HG02973 (cell line): ENCODE data around the gene SLC9A8.

Experiments used
- ATAC-seq: cut with Tn5 transposase; IDR thresholded peaks from one replicate; pipeline ENCODE4 v1.9.1; 2021; ENCODE audit warnings: moderate library complexity; ENCODE audit not compliant: unreplicated experiment

The SLC9A8 gene

GRCh38 chr20:49913399-49914047, 100.9 kb downstream of the SLC9A8 start:
- ATAC-seq: no peak

DNA sequence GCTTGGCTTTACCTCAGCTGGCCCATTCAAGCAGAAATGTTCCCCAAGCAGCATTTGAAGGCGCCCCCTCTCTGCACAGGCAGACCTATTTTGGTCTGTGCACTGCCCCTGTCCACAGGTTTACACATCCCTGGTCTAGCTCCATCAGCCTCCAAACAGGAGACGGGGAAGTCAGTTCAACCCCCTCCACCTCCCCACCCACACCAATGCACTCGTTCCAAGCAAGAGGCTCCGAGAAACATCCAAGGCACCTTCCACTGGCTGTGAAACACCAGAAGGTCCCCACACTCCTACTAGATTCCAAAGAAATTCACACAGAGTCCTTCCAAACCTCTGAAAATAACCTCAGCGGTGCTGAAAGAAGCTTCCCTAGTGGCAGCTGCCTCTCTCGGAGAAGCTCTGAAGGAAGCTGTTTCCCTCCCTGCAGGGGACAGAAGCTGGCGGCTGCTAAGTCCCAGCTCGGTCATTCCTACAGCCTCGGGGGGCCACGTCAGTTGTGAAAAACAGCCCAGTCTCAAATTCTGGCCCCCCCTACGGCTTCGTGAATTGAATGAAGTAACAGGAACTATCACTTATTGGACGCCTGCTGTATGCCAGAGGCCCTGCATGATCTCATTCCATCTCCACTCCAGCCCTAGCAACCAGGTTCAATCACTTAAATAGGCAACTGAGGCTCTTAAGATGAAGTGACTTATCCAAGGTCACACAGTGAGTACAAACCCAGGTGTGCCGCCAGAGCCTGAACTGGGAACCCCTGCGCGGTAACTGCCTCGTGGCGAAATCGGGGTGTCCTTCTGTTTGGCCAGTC, 101.9 kb downstream of the SLC9A8 start:
- ATAC-seq: no peak

GRCh38 chr20:49915118-49915379, 102.4 kb downstream of the SLC9A8 start:
- ATAC-seq: peak; percentile 11

DNA sequence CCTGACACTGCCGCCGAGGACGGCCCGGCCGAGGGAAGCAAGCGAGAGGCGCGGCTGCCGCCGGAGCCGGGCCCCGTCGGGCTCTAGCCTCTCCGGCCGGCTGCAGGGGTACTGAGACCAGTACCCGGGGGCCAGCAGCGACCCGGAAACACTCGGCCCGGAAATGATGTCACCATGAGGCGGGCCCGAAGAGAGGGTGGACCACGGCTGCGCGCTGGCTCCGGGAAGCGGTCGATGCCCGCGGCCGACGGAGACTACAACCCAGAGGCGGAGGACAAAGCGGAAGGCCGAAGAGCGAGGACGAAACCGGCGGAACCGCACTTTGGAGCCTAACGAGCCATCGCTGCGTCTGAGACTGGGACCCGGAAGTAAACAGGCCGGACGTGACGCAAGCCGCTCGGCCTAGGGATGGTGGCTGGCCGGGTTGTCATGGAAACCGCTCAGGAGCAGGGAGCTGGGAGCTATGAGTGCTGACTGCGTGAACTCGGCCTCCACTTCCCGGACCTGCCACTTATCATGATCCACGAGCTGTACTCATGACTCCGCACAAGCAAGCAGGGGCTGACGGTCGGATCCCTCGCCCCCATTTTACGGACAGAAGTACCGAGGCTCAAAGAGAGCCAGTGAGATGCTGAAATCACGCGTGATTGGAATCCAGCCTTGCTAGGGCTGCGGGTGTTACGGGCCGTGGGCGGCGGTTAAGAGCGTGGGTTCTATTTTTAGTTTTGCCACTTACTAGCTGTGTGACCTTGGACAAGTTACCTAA, 102.9 kb downstream of the SLC9A8 start, which contains the start of gene SPATA2:
Gene SPATA2, minus strand, starts transcription at position 150 of the 766 bp plus-strand sequence. CDS start 7,039 bp downstream, outside the sequence.
- ATAC-seq: peak; percentile 73

- no peak for ATAC-seq
These were observed 103.7 kb downstream of the SLC9A8 start for GRCh38 chr20:49916146-49917002.

- no peak for ATAC-seq
These were observed 105.8 kb downstream of the SLC9A8 start for GRCh38 chr20:49918446-49918845.

DNA sequence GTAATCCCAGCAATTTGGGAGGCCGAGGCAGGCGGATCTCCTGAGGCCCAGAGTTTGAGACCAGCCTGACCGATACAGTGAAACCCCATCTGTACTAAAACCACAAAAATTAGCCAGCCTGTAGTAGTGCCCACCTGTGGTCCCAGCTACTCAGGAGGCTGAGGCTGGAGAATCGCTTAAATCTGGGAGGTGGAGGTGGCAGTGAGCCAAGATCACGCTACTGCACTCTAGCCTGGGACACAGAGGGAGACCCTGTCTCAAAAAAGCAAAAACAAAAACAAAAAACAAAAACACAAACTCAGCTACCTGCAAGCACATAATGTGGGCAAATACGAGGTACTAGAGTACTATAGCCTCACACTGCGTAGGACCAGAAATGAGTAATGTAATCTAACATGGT, 106.4 kb downstream of the SLC9A8 start:
- no peak for ATAC-seq

DNA sequence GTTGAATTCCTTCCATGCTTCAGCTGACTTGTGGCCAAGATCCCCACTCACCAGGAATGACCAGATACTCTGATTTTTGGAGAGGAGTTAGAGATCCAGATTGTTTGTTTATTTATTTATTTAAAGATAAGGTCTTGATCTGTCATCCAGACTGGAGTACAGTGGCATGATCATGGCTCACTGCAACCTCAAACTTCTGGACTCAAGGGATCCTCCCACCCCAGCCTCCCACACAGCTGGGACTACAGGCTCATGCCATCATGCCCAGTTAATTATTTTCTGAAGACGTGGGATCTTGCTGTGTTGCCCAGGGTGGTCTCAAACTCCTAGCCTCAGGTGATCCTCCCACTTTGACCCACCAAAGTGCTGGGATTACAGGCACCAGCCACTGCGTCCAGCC, 106.8 kb downstream of the SLC9A8 start:
- ATAC-seq: no peak

DNA sequence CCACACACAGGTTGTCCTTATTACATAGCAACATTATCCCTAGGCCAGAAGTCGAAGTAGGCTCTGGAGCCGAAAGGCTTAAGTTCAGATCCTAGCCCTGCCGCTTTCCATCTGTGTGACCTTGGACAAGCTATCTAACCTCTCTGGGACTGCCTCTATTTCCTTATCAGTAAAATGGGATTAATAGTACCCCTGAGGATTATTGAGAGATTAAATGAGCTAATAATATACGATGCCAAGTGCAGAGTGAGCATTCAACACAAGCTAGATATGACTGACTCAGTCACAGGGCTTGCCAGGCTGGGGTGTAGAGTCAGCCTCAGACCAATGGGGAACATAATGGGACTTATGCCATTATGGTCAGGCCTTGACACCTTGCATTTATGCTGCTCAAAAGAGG, 111.6 kb downstream of the SLC9A8 start:
- no peak for ATAC-seq

GRCh38 chr20:49925901-49926454, 113.3 kb downstream of the SLC9A8 start:
- no peak for ATAC-seq

GRCh38 chr20:49928411-49929141, 115.9 kb downstream of the SLC9A8 start:
- ATAC-seq: no peak

DNA sequence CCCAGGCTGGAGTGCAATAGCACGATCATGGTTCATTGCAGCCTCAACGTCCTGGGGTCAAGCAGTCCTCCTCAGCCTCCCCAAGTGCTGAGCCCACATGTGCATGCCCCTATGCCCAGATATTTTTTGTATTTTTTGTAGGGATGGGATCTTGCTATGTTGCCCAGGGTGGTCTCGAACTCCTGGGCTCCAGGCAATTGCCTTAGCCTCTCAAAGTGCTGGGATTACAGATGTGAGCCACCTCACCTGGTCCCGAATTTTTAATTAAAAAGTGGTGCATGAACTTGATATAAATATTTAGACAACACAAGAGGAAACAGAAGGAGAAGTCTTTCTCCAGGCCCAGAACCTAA, 116.5 kb downstream of the SLC9A8 start:
- ATAC-seq: no peak

DNA sequence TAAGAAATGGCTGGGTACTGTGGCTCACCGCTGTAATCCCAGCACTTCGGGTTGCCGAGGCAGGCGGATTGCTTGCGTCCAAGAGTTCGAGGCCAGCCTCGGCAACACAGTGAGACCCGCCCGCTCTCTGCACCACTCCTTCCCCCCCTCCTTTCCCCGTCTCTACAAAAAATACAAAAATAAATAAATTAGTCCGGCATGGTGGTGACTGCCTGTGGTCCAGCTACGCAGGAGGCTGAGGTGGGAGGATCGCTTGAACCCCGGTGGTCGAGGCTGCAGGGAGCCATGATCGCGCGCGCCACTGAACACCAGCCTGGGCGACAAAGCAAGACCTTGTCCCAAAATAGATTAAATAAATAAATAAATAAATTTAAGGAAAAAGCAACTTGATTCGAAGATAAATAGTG, 123.1 kb downstream of the SLC9A8 start:
- ATAC-seq: no peak

DNA sequence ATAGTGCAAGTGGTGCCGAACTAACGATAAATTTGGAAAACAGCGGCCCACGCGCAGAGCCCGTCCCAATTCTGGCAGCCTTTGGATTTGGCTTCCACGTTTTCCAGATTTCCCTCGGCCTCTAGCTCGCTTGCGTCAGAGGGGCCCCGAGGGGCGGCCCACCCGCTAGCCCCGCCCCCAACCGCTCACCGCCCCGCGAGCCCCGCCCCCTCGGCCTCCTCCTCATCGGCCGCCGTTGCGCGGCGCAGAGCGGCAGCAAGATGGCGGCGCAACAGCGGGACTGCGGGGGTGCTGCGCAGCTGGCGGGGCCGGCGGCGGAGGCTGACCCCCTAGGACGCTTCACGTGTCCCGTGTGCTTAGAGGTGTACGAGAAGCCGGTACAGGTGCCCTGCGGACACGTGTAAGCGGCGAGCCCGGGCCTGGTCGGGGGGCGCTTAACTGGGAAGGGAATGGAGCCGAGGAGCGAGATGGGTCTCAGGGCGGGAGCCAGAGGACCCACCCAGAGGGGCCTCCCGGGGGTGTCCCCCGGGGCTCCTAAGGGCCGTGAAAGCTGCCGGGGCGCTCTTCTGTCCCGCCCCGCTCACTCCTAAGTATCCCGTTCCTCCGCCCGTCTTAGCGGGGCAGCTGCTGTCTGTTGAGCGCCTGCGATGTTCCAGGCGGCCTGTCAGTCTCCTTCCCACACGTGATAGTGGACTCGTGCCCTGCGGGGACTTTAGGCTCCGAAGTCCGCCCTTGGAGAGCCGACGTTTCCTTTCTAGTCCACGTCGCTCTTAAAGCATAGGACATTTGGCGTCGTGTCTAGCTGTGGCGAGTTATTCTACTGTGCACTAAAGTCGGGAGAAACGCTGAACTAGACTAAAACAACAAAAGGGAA, 123.8 kb downstream of the SLC9A8 start, which contains the start of gene RNF114:
Gene RNF114, plus strand, starts transcription at position 245 of the 874 bp plus-strand sequence. Its CDS starts 16 bp downstream, at position 261.
- ATAC-seq: peak; percentile 69

DNA sequence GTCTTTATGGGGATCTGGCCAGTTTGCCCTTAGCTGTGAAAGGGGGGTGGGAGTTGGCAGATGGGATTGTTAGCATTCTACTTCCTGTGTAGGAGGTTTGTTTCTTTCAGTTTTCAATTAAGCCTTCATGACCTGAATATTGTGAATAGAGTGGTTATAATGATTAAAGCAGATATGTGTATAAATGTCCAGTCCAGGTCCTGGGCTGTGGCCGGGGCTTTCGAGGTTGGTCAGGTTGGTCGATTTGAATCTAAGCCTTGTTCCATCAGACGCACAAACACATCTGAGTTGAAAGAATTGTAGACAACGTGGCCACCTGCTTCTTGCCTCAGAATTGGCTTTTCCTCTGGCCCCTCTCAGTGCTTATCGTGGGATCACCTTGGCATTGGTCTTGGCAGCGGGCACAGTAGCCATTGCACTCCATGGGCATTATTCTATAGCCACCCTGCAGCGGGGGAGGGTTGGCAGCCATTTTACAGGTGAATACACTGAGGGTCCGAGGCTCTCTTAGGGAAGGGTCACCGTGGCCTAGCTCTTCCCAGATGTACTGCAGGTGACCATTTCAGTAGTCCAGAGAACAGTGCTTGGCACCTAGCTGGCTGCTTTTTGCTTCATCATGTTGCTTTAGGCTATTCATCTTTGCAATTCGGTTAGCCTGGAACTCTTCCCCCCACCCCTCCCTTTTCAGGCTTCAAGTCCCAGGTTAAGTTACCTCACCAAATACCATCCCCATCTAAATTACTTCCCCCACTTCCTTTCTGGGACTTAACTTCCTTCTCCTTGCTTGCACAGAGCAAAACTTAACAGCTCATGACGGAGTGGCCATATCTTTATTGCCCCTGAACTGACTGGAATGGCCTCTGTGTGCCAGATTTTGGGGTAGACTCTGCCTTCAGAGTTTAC, 124.7 kb downstream of the SLC9A8 start:
- ATAC-seq: no peak

- no peak for ATAC-seq
These were observed 125.8 kb downstream of the SLC9A8 start for GRCh38 chr20:49938173-49939163.

- no peak for ATAC-seq
These were observed 128.8 kb downstream of the SLC9A8 start for GRCh38 chr20:49941456-49941855.
